Astrocyte (in vitro differentiated cells and primary cell): Measurements from ENCODE around the gene TMEM25.

Source experiments
- CTCF ChIP-seq: IDR thresholded peaks from 2 replicates; pipeline ENCODE4 v1.5.1; 2011; ENCODE audit warnings: low read depth, mild to moderate bottlenecking, inconsistent platforms, low read length, moderate library complexity; ENCODE audit not compliant: insufficient read depth
- EZH2 ChIP-seq: IDR thresholded peaks from 2 replicates; pipeline ENCODE4 v1.6.1; 2012; ENCODE audit warnings: mild to moderate bottlenecking, low read length, inconsistent platforms; ENCODE audit not compliant: insufficient read depth

GRCh38 chr11:118527109-118527508 is 3.9 kb upstream of the TMEM25 start, which contains the start of gene TTC36:
- TF ChIP-seq CTCF (no peak), EZH2 (no peak)
